Breast epithelium (tissue), 3 donors: ENCODE data around the gene MAP3K12.
"Not testable (repeated sequence)": the region's sequence is repeated elsewhere in the genome, so short reads cannot be mapped to it uniquely, and the experiment has no call there.

Experiments
- POLR2A ChIP-seq: fragments of 450-650 bp; IDR thresholded peaks from one replicate; pipeline ENCODE4 v1.6.1; 2016; ENCODE audit warnings: antibody characterized with exemption, mild to moderate bottlenecking, moderate library complexity
- TF ChIP-seq, protein P1 (sequence below), 3 donors: fragments of 450-650 bp; IDR thresholded peaks; one replicate each; pipeline ENCODE4 v1.5.1; 2016 to 2017; ENCODE audit warnings: antibody characterized with exemption in 3 of 3, mild to moderate bottlenecking in 3 of 3, moderate library complexity in 3 of 3

DNA sequence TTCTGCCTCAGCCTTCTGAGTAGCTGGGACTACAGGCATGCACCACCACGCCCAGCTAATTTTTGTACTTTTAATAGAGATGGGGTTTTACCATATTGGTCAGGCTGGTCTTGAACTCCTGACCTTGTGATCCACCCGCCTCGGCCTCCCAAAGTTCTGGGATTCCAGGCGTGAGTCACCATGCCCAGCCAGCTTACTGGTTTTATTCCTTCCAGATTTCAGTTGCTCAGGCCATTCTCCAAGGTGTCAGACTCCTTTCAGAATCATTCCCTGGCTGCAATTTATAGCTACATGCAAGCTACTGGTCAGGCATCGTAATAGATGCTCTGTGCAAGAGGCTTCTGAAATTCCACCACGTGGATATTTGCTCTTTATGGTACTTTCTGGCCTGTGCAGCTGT is 17.8 kb downstream of the MAP3K12 start:
- TF ChIP-seq, protein P1, sequence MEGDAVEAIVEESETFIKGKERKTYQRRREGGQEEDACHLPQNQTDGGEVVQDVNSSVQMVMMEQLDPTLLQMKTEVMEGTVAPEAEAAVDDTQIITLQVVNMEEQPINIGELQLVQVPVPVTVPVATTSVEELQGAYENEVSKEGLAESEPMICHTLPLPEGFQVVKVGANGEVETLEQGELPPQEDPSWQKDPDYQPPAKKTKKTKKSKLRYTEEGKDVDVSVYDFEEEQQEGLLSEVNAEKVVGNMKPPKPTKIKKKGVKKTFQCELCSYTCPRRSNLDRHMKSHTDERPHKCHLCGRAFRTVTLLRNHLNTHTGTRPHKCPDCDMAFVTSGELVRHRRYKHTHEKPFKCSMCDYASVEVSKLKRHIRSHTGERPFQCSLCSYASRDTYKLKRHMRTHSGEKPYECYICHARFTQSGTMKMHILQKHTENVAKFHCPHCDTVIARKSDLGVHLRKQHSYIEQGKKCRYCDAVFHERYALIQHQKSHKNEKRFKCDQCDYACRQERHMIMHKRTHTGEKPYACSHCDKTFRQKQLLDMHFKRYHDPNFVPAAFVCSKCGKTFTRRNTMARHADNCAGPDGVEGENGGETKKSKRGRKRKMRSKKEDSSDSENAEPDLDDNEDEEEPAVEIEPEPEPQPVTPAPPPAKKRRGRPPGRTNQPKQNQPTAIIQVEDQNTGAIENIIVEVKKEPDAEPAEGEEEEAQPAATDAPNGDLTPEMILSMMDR (IDR thresholded peaks at IDR 0.05), result not testable (repeated sequence)
- TF ChIP-seq POLR2A, result not testable (repeated sequence)
